Effector memory CD4-positive, alpha-beta T cell (primary cell): ENCODE measurements around the gene NDFIP2.
"Not testable (repeated sequence)": the region's sequence is repeated elsewhere in the genome, so short reads cannot be mapped to it uniquely, and the experiment has no call there.

Experiments used
- DNase-seq, 3 donors: peaks; one replicate each; pipeline ENCODE4 v3.0.0-alpha.2; 2020
- H3K27ac ChIP-seq: 2 replicates; pipeline ENCODE4 v1.7.0; 2013; ENCODE audit warnings: mild to moderate bottlenecking, low read length, moderate library complexity; ENCODE audit not compliant: insufficient read depth, poor library complexity, severe bottlenecking
- H3K27me3 ChIP-seq: replicated peaks from 2 replicates; pipeline ENCODE4 v1.7.0; 2013; ENCODE audit warnings: mild to moderate bottlenecking, low read length; ENCODE audit not compliant: insufficient read depth, control insufficient read depth, poor library complexity, severe bottlenecking
- H3K36me3 ChIP-seq: 2 replicates; pipeline ENCODE4 v1.7.0; 2013; ENCODE audit warnings: mild to moderate bottlenecking, low read length, moderate library complexity; ENCODE audit not compliant: control insufficient read depth, insufficient read depth
- H3K4me1 ChIP-seq: 2 replicates; pipeline ENCODE4 v1.7.0; 2013; ENCODE audit warnings: low read length, mild to moderate bottlenecking; ENCODE audit not compliant: control insufficient read depth, insufficient read depth, poor library complexity, severe bottlenecking
- H3K4me3 ChIP-seq: 2 replicates; pipeline ENCODE4 v1.7.0; 2013; ENCODE audit warnings: low read length, low read depth, mild to moderate bottlenecking; ENCODE audit not compliant: insufficient read depth, poor library complexity, severe bottlenecking
- H3K9me3 ChIP-seq: 2 replicates; pipeline ENCODE4 v1.7.0; 2013; ENCODE audit warnings: mild to moderate bottlenecking, low read length, moderate library complexity; ENCODE audit not compliant: control insufficient read depth

NDFIP2 gene

GRCh38 chr13:79547211-79548195 is 66.5 kb downstream of the NDFIP2 start:
- no peak overlapping the region for H3K4me3 ChIP-seq
- H3K27me3 ChIP-seq = no peaks in the 10 kb centered on the region
- DNase-seq = no peak
- no peaks in the 10 kb centered on the region for H3K36me3 ChIP-seq
- no peaks in the 10 kb centered on the region for H3K9me3 ChIP-seq
- H3K4me1 ChIP-seq = no peaks in the 10 kb centered on the region
- no peak overlapping the region for H3K27ac ChIP-seq

- H3K9me3 ChIP-seq = no peaks in the 10 kb centered on the region
- no peak overlapping the region for H3K4me3 ChIP-seq
- no peak overlapping the region for H3K27ac ChIP-seq
- DNase-seq = no peak
- H3K27me3 ChIP-seq = no peaks in the 10 kb centered on the region
- no peaks in the 10 kb centered on the region for H3K36me3 ChIP-seq
- no peaks in the 10 kb centered on the region for H3K4me1 ChIP-seq
These were observed 67.9 kb downstream of the NDFIP2 start for GRCh38 chr13:79548902-79549301.

- Histone ChIP-seq H3K27ac (no peak overlapping the region), H3K4me3 (no peak overlapping the region), H3K4me1 (no peaks in the 10 kb centered on the region), H3K9me3 (no peaks in the 10 kb centered on the region), H3K36me3 (no peaks in the 10 kb centered on the region), H3K27me3 (no peaks in the 10 kb centered on the region)
- DNase-seq = no peak
These were observed 68.6 kb downstream of the NDFIP2 start for GRCh38 chr13:79549355-79550106.

- Histone ChIP-seq H3K4me1 (no peaks in the 10 kb centered on the region), H3K9me3 (peaks cover 3% of the 10 kb centered on the region), H3K4me3 (no peak overlapping the region), H3K36me3 (no peaks in the 10 kb centered on the region), H3K27me3 (no peaks in the 10 kb centered on the region), H3K27ac (no peak overlapping the region)
- DNase-seq = no peak
These were observed 76.7 kb downstream of the NDFIP2 start for GRCh38 chr13:79557666-79558065.

GRCh38 chr13:79560954-79561353 is 80.0 kb downstream of the NDFIP2 start:
- H3K4me3 ChIP-seq = no peak overlapping the region
- H3K9me3 ChIP-seq = peaks cover 3% of the 10 kb centered on the region
- no peak for DNase-seq
- no peaks in the 10 kb centered on the region for H3K36me3 ChIP-seq
- H3K27ac ChIP-seq = no peak overlapping the region
- no peaks in the 10 kb centered on the region for H3K4me1 ChIP-seq
- H3K27me3 ChIP-seq = no peaks in the 10 kb centered on the region

GRCh38 chr13:79562557-79562956 is 81.6 kb downstream of the NDFIP2 start:
- no peaks in the 10 kb centered on the region for H3K27me3 ChIP-seq
- DNase-seq = no peak
- no peak overlapping the region for H3K27ac ChIP-seq
- no peaks in the 10 kb centered on the region for H3K4me1 ChIP-seq
- peaks cover 3% of the 10 kb centered on the region for H3K9me3 ChIP-seq
- no peaks in the 10 kb centered on the region for H3K36me3 ChIP-seq
- no peak overlapping the region for H3K4me3 ChIP-seq

- Histone ChIP-seq H3K4me3 (no peak overlapping the region), H3K9me3 (no peaks in the 10 kb centered on the region), H3K36me3 (no peaks in the 10 kb centered on the region), H3K27me3 (no peaks in the 10 kb centered on the region), H3K4me1 (no peaks in the 10 kb centered on the region), H3K27ac (no peak overlapping the region)
- DNase-seq = no peak
These were observed 85.2 kb downstream of the NDFIP2 start for GRCh38 chr13:79566118-79566517.

- Histone ChIP-seq H3K36me3 (no peaks in the 10 kb centered on the region), H3K4me3 (no peak overlapping the region), H3K27me3 (no peaks in the 10 kb centered on the region), H3K4me1 (no peaks in the 10 kb centered on the region), H3K27ac (no peak overlapping the region), H3K9me3 (no peaks in the 10 kb centered on the region)
- no peak for DNase-seq
These were observed 90.2 kb downstream of the NDFIP2 start for GRCh38 chr13:79571147-79571546.

GRCh38 chr13:79573892-79574291 is 92.9 kb downstream of the NDFIP2 start:
- not testable (repeated sequence) for H3K36me3 ChIP-seq, H3K4me3 ChIP-seq, H3K4me1 ChIP-seq

GRCh38 chr13:79581870-79582315 is 100.9 kb downstream of the NDFIP2 start:
- Histone ChIP-seq H3K4me1 (no peaks in the 10 kb centered on the region), H3K27me3 (no peaks in the 10 kb centered on the region), H3K9me3 (no peaks in the 10 kb centered on the region), H3K4me3 (no peak overlapping the region), H3K36me3 (no peaks in the 10 kb centered on the region), H3K27ac (no peak overlapping the region)
- no peak for DNase-seq

More at GRCh38 chr13:79573892-79574291, 92.9 kb downstream of the NDFIP2 start:
- not testable (repeated sequence) for H3K27me3 ChIP-seq, H3K9me3 ChIP-seq, H3K27ac ChIP-seq, DNase-seq
